NCI-H1417 (cell line): ENCODE measurements around the gene CT55.
"Not testable (repeated sequence)": the region's sequence is repeated elsewhere in the genome, so short reads cannot be mapped to it uniquely, and the experiment has no call there.

Source experiments
- DNase-seq, 3 experiments: peaks; one replicate each; lab custom pipeline; 2025; lab: John Stamatoyannopoulos, UW

The CT55 gene, protein sequence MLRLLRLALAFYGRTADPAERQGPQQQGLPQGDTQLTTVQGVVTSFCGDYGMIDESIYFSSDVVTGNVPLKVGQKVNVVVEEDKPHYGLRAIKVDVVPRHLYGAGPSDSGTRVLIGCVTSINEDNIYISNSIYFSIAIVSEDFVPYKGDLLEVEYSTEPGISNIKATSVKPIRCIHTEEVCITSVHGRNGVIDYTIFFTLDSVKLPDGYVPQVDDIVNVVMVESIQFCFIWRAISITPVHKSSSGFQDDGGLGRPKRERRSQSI

DNA sequence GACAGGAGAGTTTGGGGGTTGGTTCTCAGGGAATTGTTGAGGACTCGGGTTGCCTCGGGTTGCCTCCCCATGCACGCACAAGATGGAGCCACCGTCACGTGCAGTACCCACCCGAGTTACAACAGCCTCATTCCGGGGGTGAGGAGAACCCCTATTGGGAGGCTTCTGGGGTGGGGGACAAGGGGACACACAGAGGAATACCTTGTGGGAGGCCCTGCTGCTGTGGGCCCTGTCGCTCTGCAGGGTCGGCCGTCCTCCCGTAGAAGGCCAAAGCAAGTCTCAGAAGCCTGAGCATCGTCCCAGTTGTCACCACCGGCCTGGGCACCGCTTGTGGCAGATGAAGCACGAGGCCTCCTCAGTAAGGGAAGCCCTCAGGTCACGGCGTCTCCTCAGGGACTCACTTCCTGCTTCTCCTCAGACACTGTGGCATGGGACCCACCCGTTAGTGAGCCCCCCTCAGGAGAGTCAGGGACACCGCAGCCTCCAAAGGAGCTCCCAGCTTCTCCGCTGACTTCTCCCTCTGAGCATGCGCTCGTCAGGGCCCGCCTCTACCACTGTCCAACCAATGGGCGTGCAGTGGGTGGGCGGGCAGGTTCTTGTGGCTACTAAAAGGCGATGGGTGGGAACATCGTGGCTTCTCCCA is at the start of gene CT55:
Gene CT55, minus strand, starts transcription at position 522 of the 643 bp plus-strand sequence. Its CDS starts 227 bp downstream, at position 295.
- DNase-seq = no peak

DNA sequence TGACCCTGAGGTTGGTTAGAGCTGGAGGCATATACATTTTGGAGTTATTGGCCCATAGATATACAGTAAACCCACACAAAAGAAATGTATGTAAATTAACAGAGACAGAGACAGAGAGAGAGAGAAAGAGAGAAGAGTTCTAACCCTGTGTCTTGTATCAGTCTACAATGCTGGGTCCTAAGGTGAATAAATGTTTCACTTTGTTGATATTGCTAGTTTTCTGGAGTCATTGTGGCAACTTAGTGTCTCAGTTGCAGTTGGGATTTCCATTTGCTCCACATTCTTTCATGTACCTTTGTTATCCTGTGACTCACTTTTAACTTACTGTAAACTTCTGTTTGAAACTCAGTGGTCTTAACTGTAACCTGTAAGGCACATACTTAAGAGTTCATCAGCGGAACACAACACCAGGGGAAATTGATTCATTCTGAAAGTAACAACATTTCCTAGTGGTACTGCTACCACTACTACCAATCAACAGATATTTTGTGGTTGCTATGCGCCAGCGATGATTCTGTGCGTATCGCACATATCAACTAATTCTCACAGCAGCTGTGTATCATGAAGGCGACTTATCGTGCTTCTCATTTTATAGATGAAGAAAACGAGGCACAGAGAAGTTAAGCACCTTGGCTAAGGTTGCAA is 42.1 kb upstream of the CT55 start:
- DNase-seq = no peak

DNA sequence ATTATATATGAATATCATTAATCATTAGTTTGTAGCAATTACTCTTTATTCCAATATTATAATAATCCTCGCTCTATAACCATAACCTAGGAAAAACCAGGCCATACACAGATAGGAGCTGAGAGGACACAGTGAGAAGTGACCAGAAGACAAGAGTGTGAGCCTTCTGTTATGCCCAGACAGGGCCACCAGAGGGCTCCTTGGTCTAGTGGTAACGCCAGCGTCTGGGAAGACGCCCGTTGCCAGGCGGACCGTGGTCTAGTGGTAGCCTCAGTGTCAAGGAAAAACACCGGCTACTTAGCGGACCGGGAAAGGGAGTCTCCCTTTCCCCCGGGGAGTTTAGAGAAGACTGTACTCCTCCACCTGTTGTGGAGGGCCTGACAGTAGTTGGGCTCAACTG is 35.2 kb upstream of the CT55 start:
- peak in 1 of 3 experiments; percentile 24 for DNase-seq

DNA sequence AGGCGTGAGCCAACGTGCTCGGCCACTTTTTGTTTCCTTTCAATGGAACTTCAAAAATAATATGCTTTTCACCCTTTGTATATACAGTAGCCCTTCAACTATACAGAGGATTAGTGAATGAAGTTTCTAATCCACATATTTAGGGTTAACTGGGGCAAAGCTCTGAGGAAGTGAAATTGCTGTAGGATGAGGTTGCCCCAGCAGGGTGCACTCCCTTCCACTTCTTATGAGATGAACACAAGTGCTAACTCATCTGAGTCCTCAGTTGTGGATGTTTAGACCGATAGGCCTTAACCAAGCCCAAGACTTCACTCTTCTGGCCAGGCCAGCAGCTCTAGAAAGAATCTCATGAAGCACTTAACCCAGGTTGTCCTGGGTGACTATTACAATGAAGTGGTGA is 29.1 kb upstream of the CT55 start:
- no peak for DNase-seq

DNA sequence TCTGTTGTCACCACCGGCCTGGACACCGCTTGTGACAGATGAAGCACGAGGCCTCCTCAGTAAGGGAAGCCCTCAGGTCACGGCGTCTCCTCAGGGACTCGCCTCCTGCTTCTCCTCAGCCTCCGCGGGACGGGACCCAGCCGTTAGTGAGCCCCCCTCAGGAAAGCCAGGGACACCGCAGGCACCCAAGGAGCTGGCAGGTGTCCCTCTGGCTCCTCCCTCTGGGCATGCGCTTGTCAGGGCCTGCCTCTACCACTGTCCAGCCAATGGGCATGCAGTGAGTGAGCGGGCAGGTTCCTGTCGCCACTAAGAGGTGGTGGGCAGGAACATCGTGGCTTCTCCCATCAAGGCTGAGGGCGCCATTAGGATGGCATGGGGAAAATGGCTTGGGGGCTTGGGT is 23.5 kb upstream of the CT55 start:
- no peak for DNase-seq

DNA sequence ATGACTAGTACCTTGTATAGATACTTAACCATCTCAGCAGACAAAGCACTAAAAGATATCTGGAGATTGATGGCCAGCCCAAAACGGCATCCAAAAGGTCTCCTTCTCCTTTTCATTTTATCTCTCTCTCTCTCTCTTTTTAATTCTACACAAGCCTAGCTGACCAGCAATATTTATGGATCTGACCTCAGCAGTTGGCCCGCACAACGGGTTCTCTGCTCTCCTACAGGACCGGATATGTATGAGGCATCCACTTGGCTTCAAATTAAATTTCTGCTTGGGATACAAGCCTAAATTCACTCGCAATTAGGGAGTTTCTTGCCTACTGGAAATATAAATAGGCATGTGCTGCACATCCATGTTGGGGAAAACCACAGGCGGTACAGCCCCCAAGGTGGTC is 22.5 kb upstream of the CT55 start:
- DNase-seq = no peak

DNA sequence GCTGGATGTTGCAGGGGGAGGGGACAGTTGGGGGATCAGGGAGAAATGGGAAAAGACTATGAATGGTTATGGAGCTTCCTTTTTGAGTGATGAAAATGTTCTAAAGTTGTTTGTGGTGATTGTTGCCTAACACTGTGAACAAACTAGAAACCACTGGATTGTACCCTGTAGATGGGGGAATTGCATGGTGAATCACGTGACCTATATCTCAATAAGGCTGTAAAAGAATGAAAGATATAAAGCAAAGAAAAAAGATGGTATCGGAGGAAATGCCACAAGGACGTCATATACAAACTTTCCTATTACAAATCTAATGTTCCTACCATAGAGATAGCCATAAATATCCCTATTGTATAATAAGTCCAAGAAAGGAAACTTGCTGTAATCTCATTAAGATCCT is 20.6 kb upstream of the CT55 start:
- DNase-seq = no peak

DNA sequence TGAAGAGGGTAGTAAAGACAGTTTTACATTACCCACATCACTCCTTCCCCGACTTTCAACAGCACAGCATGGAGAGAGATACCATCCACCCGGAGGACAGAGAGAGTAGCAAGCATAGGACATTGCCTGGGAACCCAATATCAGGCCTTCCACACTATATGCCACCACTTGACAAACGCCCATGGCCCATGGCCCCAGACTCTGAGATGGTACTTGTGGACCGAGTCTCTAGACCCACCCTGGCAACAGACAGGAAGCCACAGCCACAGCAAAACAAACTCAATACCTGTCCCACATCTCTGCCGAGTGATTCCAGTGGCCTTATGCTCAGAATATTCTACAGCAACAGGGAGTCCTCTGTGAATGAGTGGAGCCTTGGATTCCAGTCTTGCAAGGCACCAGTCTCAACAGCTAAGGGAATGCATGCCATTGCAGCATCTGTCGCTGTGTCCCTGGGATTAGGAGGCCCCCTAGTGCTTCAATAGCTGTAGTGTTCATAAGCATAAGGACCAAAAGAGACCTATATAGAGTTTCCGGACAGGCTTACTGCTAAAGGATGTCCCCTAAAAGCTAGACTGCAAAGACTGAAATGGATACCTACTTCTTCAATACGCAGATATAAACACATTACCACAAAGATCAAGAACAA is 14.7 kb upstream of the CT55 start:
- peak; percentile 19 to 69 (median 24) for DNase-seq

DNA sequence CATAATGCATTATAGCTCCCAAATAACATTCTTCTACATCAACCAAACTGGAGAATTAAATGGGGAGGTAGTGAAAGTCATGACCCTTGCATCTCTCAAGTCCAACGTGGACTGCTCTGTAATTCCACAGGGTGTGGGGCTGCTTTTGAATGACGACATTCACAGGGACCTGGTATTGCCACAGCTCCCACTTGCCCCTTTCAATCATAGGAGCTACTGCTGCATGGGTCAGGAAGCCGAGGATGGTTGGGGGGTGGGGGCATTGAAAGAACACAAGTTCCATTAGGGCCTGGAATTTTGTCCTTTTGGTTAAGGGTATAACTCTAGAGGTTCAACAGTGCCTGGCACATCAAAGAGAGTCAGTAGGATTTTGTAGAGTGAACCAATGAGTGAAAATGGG is 7.4 kb upstream of the CT55 start:
- DNase-seq = no peak

DNA sequence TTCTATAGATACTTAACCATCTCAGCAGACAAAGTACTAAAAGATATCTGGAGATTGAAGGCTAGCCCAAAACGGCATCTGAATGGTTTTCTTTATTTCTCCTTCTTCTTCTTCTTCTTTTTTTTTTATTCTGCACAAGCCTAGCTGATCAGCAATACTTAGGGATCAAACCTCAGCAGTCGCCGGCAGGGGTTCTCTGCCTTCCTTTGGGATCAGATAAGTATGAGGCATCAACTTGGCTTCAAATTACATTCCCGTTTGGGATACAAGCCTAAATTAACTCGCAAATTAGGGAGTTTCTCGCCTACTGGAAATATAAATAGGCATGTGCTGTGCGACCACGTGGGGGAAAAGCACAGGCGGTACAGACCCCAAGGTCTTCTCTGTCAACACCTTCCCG is 730 bp downstream of the CT55 start:
- DNase-seq = no peak

DNA sequence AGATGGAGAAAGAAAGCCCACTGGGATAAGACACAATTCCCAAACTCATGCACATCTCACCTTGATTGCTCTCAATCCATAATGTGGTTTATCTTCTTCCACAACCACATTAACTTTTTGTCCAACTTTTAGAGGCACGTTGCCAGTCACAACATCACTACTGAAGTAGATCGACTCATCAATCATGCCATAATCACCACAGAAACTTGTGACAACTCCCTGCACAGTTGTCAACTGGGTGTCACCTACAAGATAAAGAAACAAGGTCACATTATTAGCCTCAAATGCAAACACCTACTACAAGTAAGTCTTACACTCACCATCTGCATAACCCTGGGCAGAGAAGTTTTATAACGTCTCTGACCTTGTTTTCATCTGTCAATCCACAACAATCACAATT is 1.7 kb downstream of the CT55 start:
- not testable (repeated sequence) for DNase-seq

DNA sequence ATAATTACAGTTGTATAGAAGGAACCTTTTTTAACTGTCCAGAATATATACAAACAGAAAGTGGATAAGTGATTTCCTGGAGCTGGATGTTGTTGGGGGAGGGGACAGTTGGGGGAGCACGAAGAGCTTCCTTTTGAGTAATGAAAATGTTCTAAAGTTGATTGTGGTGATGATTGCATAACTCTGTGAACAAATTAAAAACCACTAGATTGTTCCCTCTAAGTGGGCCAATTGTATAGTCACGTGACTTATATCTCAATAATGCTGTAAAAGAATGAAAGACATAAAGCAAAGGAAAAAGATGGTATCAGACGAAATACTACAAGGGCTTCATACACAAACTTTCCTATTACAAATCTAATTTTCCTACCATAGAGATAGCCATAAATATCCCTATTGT is 2.7 kb downstream of the CT55 start:
- no peak for DNase-seq

DNA sequence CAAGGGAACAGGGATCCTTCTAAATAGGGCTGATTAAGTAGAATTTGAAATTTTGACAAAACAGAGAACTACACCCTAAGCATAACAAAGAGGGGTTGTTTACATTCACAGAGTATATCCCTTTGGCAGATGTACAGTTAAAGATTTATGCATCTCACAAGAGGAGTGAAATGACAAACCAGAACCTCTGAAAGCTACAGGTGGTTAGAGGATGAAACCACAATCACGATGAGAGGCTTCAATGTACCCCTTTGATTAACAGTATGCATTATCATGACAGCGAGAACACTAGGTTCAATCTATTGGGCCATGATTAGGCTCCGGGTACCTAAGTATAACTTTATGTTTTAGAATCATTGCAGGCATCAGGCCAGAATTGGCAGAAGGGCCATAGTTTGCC is 16.5 kb downstream of the CT55 start:
- not testable (repeated sequence) for DNase-seq

DNA sequence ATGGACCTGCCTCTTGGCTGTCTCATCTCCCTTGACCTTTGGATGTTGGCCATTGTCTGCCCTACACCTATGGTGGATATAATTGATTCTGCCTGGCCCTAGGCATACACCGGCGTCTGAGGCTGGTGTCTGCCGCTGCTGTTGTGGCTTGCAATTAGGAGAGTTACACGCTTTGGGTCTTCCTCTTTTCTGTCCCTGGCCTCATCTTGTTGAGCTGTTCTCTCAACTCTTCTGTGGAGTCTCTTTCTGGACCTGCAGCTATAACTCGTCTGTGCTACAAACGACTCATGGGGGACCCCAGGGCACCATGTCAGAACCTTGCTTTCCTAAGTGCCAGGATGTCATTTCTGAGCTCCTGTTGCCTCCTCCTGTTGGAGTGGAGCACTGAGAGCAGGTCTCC is 45.1 kb downstream of the CT55 start:
- DNase-seq = not testable (repeated sequence)

DNA sequence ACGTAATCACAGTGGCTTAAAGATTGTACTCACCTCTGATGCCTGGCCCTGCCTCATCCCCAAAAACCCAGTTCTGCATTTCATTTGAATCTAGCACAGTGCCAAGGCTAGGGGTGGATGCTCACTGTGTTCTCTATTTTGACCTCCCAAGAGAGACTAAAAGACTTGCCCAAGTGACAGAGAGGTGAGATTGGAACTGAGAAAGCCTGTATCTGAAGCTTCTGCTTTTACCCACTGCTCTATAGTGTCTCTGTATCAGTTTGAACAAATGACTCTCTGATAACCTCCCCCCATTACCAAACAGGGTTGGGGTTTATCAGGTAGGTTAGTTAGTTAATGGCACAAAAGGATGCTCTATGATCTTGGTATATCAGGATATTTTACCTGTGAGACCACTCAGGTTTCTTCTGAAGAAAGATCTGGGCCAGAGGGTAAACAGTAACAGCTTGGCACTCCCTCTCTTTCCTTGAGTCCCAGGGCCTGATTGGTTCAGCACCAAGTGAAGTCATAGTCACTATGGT is 51.1 kb downstream of the CT55 start, which contains the start of gene ETDB:
Gene ETDB, minus strand, starts transcription at position 471 of the 521 bp plus-strand sequence. CDS start 1,265 bp downstream, outside the sequence.
- DNase-seq = not testable (repeated sequence)

DNA sequence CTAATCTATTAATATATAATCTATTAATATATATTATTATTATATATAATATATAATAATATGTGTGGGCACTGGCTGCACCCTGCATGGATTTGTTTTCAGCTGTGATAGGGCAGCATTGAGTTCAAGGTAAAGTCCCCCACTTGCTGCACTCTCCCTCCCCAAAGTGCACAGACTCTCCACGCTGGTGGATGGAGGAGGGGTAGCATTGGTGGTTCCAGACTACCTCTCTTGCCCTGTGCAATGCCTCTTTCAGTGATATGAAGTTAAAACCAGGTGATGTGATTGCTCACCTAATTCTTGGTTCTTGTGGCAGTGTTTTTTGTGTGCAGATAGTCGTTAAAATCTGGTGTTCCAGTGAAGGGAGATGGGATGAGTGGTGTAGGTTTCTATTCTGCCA is 55.1 kb downstream of the CT55 start:
- not testable (repeated sequence) for DNase-seq

DNA sequence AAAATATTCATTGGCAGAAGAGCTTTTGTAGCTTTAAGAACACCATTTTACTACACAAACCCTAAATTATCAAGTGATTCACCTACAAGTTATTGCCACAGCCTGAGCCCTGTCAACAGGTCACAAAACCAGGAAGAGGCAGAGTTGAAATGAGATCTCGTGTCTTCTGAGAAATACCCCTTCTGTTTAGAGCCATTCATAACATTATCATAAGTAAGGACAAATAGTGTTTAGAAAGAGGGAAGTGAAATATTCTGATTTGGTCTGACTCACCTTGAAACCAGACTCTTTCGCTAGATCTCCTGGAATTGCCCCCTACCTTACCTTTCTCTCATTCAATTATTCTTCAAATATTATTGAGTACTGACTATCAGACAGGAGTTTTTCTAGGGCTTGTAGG is 56.8 kb downstream of the CT55 start:
- no peak for DNase-seq

DNA sequence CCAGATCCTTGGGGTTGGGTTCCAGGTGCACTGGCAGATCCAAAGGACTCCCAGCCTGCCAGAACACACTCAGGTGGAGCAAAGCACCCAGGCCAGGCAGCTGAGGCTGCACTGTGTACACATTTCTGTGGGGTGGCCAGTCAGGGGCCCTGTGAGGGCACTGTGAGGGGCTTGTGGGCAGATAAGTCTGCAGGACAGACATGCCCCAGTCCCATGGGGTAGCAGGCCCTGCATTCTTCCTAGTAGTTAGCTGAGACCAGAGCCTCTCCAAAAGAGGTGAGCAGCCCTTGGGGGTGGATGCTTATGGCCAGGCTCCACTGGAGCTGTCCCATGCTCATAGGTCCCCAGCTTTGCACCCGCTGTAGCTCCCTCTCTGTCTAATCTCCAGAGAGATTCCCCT is 58.5 kb downstream of the CT55 start:
- no peak for DNase-seq

DNA sequence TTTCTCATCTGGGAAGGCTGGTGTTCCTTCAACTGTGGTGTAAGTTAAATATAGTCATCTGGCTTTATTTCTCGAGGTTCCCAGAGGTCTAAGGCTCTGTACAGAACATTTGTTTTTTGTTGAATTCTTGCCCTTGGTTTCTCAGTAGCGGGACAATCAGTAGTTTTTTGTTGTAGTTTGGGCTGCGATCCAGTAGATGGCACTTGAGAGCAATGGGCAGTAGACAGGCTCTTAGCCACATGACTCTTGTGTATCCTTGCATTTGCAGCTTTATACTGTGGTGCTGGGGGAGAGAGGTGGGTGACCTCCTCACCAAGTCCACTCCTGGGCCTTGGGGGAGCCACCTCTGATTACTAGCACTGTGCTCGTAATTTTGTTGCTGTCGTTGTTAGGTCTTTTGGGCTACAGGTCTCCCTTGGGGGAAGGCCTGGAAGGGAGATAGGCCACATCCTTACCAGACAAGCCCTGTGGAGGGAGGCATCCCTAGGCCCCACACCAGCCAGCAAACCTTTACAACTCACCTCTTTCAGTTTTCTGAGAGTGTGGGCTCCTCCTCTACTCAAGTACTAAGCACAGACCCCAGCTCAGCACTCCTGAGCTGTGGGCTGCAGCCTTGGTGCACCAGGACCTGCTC is 59.0 kb downstream of the CT55 start:
- DNase-seq = peak; percentile 14 to 54 (median 24)

DNA sequence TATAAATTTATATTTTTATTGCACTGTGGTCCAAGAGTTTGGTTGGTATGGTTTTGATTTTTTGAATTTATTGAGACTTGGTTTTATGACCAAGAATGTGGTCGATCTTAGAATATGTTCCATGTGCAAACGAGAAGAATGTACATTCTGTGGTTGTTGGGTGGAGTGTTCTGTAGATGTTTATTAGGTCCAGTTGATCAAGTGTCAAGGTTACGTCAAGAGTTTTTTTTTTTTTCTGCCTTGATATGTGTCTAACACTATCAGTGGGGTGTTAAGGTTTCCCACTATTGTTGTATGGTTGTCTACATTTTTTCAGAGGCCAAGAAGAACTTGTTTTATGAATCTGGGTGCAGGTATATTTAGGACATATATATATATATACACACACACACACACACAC is 61.6 kb downstream of the CT55 start:
- DNase-seq = no peak
